Measurements from ENCODE around the gene CCDC175. TPM values are rescaled to one million over a fixed set of nuclear protein-coding genes. Genes with fewer than 3 reads are reported as not detected.

CCDC175 gene
- total RNA-seq, 1 donor from 2014 or later: not detected

DNA sequence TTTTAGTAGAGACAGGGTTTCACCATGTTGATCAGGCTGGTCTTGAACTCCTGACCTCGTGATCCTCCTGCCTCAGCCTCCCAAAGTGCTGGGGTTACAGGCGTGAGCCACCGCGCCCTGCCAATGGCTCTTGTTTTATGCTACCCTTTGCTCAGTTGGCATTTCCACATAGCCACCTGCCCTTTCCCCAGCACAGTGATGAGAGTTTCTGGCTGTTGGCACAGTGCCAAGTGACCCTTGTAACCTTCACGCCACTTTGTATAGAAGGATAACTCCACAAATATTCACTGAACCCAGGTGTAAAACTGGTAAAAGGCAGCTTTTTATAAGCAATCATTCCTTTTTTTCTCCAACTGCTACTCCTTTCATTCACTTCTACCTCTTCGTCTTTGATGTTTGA, 18.5 kb upstream of the CCDC175 start:
- H3K27me3 ChIP-seq (ENCODE audit: control insufficient read depth, insufficient read depth, low read length): no peaks in the 10 kb centered on the region
- no peak for DNase-seq (ENCODE audit: low read depth)
- TF ChIP-seq, protein P1, sequence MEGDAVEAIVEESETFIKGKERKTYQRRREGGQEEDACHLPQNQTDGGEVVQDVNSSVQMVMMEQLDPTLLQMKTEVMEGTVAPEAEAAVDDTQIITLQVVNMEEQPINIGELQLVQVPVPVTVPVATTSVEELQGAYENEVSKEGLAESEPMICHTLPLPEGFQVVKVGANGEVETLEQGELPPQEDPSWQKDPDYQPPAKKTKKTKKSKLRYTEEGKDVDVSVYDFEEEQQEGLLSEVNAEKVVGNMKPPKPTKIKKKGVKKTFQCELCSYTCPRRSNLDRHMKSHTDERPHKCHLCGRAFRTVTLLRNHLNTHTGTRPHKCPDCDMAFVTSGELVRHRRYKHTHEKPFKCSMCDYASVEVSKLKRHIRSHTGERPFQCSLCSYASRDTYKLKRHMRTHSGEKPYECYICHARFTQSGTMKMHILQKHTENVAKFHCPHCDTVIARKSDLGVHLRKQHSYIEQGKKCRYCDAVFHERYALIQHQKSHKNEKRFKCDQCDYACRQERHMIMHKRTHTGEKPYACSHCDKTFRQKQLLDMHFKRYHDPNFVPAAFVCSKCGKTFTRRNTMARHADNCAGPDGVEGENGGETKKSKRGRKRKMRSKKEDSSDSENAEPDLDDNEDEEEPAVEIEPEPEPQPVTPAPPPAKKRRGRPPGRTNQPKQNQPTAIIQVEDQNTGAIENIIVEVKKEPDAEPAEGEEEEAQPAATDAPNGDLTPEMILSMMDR (IDR thresholded peaks at IDR 0.05; ENCODE audit: insufficient read depth, low read length, poor library complexity, severe bottlenecking): no peak

DNA sequence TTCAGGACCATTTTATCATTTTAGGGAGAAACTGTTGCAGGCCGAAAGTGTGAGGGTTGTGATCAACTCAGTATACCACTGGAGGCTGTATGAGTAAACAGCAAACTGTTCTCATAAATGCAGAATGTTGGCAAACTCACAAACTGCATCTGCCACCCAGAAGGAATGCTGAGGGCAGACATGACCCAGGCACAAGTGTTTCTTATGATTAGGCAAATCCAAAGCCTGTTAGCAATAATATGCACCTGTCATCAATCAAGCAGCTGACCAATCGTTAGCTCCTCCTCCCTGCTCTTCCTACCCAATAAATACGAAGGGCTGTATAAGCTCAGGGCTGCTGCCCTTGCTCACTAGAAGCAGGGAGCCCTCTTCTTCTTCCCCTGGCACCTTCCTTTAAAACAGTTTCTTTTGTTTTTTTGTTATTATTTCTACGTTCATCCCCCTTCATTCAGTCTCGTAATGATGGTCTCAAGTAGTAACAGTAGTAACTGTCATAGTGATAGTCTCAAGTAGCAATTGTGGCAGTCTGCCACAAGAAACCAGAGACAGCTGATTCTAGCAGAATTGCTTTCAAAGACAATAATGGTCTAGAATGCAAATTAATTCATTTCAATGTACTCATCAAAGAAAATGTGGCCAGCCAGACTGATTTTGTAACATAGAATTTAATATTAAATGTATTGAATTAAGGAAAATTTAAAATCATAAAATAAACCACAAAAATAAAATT, 15.2 kb upstream of the CCDC175 start:
- no peaks in the 10 kb centered on the region for H3K36me3 ChIP-seq (ENCODE audit: control insufficient read depth, insufficient read depth, low read length)
- no peak for DNase-seq (ENCODE audit: low read depth)
- no peaks in the 10 kb centered on the region for H3K27me3 ChIP-seq (ENCODE audit: control insufficient read depth, insufficient read depth, low read length)
- TF ChIP-seq, protein P1 (IDR thresholded peaks at IDR 0.05; ENCODE audit: insufficient read depth, low read length, poor library complexity, severe bottlenecking): no peak
- H3K4me3 ChIP-seq (ENCODE audit: low read depth, low read length): no peak overlapping the region

More for the DNA sequence above, 18.5 kb upstream of the CCDC175 start:
- no peak overlapping the region for H3K4me3 ChIP-seq (ENCODE audit: low read depth, low read length)
- no peaks in the 10 kb centered on the region for H3K36me3 ChIP-seq (ENCODE audit: control insufficient read depth, insufficient read depth, low read length)

DNA sequence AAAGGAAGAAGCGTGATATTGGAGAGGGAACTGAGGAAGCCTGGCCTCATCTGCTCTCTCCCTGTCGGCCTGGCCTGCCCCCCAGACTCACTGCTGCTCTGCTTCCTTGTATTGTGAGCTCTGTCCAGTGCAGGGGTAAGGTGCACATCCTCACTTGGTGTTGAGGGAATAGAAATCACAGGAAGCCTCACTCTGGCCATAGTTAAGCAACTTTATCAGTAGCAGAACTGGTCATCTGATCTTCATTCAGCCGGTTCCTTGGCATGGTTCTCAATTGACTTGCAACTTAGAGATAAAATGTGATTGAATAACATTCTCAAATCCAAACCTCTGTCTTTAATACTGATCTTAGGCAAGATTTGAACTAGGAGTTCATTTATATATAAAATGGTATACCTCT, 11.5 kb upstream of the CCDC175 start:
- TF ChIP-seq, protein P1 (IDR thresholded peaks at IDR 0.05; ENCODE audit: insufficient read depth, low read length, poor library complexity, severe bottlenecking): no peak
- DNase-seq (ENCODE audit: low read depth): no peak
- H3K27me3 ChIP-seq (ENCODE audit: control insufficient read depth, insufficient read depth, low read length): no peaks in the 10 kb centered on the region
- H3K36me3 ChIP-seq (ENCODE audit: control insufficient read depth, insufficient read depth, low read length): no peaks in the 10 kb centered on the region
- no peak overlapping the region for H3K4me3 ChIP-seq (ENCODE audit: low read depth, low read length)

DNA sequence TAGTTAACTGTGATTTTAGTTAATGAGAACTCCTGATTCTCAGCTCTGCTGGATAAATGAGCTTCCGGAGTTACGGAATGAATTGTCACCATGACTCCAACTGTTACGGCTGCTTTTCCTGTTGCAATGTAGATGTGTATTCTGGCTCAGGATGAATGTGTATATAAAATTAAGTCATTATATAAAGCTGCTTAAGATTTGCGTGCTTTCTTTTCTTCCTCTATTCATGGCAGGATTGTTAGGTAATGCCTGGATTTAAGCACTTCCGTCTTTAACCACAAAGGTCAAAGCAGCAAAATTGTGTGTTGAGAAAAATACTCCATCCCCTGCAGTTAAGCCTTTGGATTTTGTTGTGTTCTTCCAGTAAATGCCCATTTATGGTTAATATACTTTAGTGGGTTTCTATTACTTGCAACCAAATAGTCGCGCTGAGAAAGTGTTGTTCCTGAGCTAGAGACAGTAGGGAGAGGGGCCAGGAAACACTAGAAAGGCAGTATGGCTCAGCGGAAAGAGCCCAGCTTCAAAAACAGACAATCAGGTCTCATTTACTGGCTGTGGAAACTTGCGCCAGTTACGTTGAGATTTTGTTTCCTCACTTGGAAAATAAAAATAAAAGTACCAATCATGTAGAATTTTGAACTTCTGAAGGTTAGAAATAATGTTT, 9.4 kb upstream of the CCDC175 start:
- Histone ChIP-seq H3K4me3 (ENCODE audit: low read depth, low read length) (no peak overlapping the region), H3K36me3 (ENCODE audit: control insufficient read depth, insufficient read depth, low read length) (no peaks in the 10 kb centered on the region), H3K27me3 (ENCODE audit: control insufficient read depth, insufficient read depth, low read length) (no peaks in the 10 kb centered on the region)
- TF ChIP-seq, protein P1 (IDR thresholded peaks at IDR 0.05; ENCODE audit: insufficient read depth, low read length, poor library complexity, severe bottlenecking): no peak
- DNase-seq (ENCODE audit: low read depth): no peak

DNA sequence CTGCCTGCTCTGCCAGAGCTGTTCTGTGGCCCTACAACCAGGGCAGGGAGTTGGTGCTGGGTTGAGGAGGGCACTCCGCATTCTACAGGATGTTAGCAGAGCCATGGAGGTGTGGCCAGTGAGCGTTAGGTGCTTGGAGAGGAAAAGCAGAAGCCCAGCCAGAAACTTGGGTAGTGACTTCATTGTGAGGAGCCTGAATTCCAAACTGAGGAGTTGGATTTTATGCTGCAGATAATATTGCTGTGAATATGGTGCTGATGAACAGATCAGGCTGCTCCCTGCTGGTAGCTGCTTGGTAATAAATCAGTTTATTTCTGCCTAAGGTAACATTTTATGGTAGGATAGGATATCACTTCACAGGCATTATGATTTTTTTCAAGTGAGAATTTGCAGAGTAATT, 7.1 kb upstream of the CCDC175 start:
- DNase-seq (ENCODE audit: low read depth): no peak
- Histone ChIP-seq H3K27me3 (ENCODE audit: control insufficient read depth, insufficient read depth, low read length) (no peaks in the 10 kb centered on the region), H3K4me3 (ENCODE audit: low read depth, low read length) (no peak overlapping the region), H3K36me3 (ENCODE audit: control insufficient read depth, insufficient read depth, low read length) (no peaks in the 10 kb centered on the region)
- TF ChIP-seq, protein P1 (IDR thresholded peaks at IDR 0.05; ENCODE audit: insufficient read depth, low read length, poor library complexity, severe bottlenecking): no peak

Measured in kidney epithelial cell (primary cell).